ENCODE data around the gene SPDYE6.

DNA sequence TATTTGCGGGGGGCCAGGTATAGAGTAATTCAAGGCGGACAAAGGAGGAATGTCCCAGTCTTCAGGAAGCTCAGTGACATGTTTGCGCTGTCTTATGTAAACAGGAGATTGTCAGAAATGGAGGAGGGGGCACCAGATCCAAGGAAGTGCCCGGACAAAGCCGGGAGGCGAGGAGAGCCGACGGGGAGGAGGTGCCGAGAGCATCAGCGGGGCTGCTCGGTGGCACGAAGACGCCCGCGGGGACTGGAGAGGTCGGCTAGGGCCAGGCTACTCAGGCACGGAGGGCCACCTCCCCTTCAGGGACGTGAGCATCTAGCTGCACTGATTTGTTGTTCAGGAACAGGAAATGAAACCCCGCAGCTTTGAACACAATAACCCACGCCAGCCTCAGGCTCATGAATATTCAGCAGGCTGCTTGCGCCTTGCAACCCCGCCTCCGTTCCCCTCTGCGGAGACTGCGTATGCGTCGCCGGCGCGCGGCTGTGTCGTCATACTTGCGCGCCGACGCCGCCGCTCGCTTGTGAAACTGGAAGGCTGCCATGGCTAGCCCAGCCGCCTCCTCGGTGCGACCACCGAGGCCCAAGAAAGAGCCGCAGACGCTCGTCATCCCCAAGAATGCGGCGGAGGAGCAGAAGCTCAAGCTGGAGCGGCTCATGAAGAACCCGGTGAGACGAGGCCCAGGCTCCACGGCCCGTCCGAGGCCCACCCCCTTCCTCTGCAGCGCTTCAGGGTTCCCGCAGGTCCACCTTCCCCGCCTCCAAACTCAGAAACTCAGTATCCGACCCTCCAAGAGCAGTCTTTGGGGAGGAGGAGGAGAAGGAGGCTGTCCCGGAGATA is 39.8 kb upstream of the SPDYE6 start, which contains the start of gene PRKRIP1:
- TF ChIP-seq, protein P1, sequence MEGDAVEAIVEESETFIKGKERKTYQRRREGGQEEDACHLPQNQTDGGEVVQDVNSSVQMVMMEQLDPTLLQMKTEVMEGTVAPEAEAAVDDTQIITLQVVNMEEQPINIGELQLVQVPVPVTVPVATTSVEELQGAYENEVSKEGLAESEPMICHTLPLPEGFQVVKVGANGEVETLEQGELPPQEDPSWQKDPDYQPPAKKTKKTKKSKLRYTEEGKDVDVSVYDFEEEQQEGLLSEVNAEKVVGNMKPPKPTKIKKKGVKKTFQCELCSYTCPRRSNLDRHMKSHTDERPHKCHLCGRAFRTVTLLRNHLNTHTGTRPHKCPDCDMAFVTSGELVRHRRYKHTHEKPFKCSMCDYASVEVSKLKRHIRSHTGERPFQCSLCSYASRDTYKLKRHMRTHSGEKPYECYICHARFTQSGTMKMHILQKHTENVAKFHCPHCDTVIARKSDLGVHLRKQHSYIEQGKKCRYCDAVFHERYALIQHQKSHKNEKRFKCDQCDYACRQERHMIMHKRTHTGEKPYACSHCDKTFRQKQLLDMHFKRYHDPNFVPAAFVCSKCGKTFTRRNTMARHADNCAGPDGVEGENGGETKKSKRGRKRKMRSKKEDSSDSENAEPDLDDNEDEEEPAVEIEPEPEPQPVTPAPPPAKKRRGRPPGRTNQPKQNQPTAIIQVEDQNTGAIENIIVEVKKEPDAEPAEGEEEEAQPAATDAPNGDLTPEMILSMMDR (IDR thresholded peaks at IDR 0.05; ENCODE audit: low read depth, low read length): no peak
- TF ChIP-seq EZH2phosphoT487 (IDR thresholded peaks at IDR 0.05; ENCODE audit: low read depth): no peak

All from OCI-LY3 (cell line).